H7 (cell line): ENCODE data around the gene USP40. TPM values are rescaled to one million over a fixed set of nuclear protein-coding genes. Genes with fewer than 3 reads are reported as not detected.
"Not testable (repeated sequence)": the region's sequence is repeated elsewhere in the genome, so short reads cannot be mapped to it uniquely, and the experiment has no call there.

ENCODE experiments used
- DNase-seq: peaks from one replicate; pipeline ENCODE4 v3.0.0; 2012
- H3K27me3 ChIP-seq: 2 replicates; pipeline ENCODE4 v1.6.0; 2011; ENCODE audit warnings: mild to moderate bottlenecking, low read length; ENCODE audit not compliant: control insufficient read depth, insufficient read depth
- H3K36me3 ChIP-seq: replicated peaks from 2 replicates; pipeline ENCODE4 v1.5.1; 2011; ENCODE audit warnings: low read length; ENCODE audit not compliant: control insufficient read depth, insufficient read depth
- H3K4me3 ChIP-seq: 2 replicates; pipeline ENCODE4 v1.5.1; 2011; ENCODE audit warnings: low read depth, mild to moderate bottlenecking, control low read depth, low read length, moderate library complexity; ENCODE audit not compliant: insufficient read depth
- total RNA-seq: library from RNA; depleted of rRNA; stranded (reverse); fragments of >200 nt; shearing (Covaris generic); gene quantifications from 2 replicates; pipeline ENCODE4 v1.2.3, GENCODE V29; 2014; rRNA removed

USP40 gene
- total RNA-seq: 10.8 and 23.1 TPM in 2 replicates

GRCh38 chr2:233566141-233566956 is at the start of gene USP40:
TSS of gene USP40 (minus strand) at chr2:233566782. CDS start at chr2:233565554, 1,228 bp downstream.
- peak; percentile 81 for DNase-seq
- H3K4me3 ChIP-seq: peak within 1 kb of the TSS; percentile 85
- no peaks in the 10 kb centered on the region for H3K27me3 ChIP-seq
- no peaks in the 10 kb centered on the region for H3K36me3 ChIP-seq

GRCh38 chr2:233611284-233611683 is 44.7 kb upstream of the USP40 start:
- DNase-seq: no peak
- Histone ChIP-seq H3K27me3 (no peaks in the 10 kb centered on the region), H3K36me3 (no peaks in the 10 kb centered on the region), H3K4me3 (no peak overlapping the region)

GRCh38 chr2:233605680-233606079 is 39.1 kb upstream of the USP40 start:
- Histone ChIP-seq H3K4me3 (no peak overlapping the region), H3K36me3 (no peaks in the 10 kb centered on the region), H3K27me3 (no peaks in the 10 kb centered on the region)
- no peak for DNase-seq

- Histone ChIP-seq H3K27me3 (no peaks in the 10 kb centered on the region), H3K4me3 (no peak overlapping the region), H3K36me3 (no peaks in the 10 kb centered on the region)
- DNase-seq: no peak
Observed at GRCh38 chr2:233604826-233605225, 38.2 kb upstream of the USP40 start.

GRCh38 chr2:233603520-233603919 is 36.9 kb upstream of the USP40 start:
- DNase-seq: no peak
- Histone ChIP-seq H3K36me3 (no peaks in the 10 kb centered on the region), H3K4me3 (no peak overlapping the region), H3K27me3 (no peaks in the 10 kb centered on the region)

- no peak overlapping the region for H3K4me3 ChIP-seq
- H3K27me3 ChIP-seq: no peaks in the 10 kb centered on the region
- no peak for DNase-seq
- no peaks in the 10 kb centered on the region for H3K36me3 ChIP-seq
Observed at GRCh38 chr2:233602076-233602475, 35.5 kb upstream of the USP40 start.

DNA sequence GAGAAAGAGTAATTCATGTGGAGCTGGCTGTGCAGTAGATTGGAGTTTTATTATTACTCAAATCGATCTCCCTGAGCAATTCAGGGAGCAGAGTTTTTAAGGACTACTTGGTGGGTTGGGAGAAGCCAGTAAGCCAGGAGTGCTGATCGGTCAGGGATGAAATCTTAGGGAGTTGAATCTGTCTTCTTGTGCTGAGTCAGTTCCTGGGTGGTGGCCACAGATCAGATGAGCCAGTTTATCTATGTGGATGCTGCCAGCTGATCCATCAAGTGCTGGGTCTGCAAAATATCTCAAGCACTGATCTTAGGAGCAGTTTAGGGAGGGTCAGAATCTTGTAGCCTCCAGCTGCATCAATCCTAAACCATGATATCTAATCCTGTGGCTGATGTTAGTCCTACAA is 33.8 kb upstream of the USP40 start:
- no peaks in the 10 kb centered on the region for H3K36me3 ChIP-seq
- DNase-seq: no peak
- H3K4me3 ChIP-seq: no peak overlapping the region
- no peaks in the 10 kb centered on the region for H3K27me3 ChIP-seq

DNA sequence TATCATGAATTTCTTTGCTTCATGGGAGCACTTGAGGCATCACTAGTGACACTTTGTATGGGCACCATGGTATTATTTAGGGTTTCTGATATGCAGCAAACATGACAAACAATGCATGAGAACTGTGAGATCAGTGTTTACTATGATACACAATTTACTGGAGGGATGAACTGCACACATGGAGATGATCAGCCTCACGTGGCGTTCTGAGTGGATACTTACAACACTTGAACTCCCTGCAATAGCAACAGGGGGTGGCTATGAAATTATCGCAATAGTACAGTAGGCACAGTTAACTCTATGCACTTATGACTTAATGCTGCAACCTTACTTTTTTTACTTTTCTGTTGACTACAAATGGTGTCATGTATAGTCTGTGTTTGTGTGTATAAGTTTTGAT is 32.4 kb upstream of the USP40 start:
- no peak for DNase-seq
- no peaks in the 10 kb centered on the region for H3K36me3 ChIP-seq
- H3K27me3 ChIP-seq: no peaks in the 10 kb centered on the region
- H3K4me3 ChIP-seq: no peak overlapping the region

- Histone ChIP-seq H3K36me3 (no peaks in the 10 kb centered on the region), H3K27me3 (no peaks in the 10 kb centered on the region), H3K4me3 (no peak overlapping the region)
- no peak for DNase-seq
Observed at GRCh38 chr2:233597522-233597921, 30.9 kb upstream of the USP40 start.

- no peak overlapping the region for H3K4me3 ChIP-seq
- DNase-seq: no peak
- no peaks in the 10 kb centered on the region for H3K36me3 ChIP-seq
- no peaks in the 10 kb centered on the region for H3K27me3 ChIP-seq
Observed at GRCh38 chr2:233593201-233593600, 26.6 kb upstream of the USP40 start.

DNA sequence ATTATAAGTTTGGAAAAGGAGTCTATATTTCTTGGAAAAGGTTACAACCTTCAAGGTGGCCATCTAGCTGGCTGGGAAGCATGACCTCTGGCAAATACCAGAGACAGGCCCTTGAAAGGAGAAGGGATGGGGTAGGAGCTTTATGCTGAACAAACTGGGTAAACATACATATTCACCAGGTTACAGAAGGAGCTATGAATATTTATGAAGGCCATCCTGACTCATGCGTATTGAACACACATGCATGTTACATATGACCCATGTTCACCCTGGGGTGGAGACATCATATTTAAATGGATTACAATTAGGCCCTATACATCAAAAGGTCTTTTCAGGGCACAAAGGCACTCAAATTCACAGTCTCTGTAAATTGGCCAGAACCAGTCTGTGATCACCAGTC is 26.1 kb upstream of the USP40 start:
- H3K36me3 ChIP-seq, H3K27me3 ChIP-seq, DNase-seq, H3K4me3 ChIP-seq: not testable (repeated sequence)

GRCh38 chr2:233588400-233588799 is 21.8 kb upstream of the USP40 start:
- H3K27me3 ChIP-seq: no peaks in the 10 kb centered on the region
- DNase-seq: no peak
- no peak overlapping the region for H3K4me3 ChIP-seq
- H3K36me3 ChIP-seq: no peaks in the 10 kb centered on the region

DNA sequence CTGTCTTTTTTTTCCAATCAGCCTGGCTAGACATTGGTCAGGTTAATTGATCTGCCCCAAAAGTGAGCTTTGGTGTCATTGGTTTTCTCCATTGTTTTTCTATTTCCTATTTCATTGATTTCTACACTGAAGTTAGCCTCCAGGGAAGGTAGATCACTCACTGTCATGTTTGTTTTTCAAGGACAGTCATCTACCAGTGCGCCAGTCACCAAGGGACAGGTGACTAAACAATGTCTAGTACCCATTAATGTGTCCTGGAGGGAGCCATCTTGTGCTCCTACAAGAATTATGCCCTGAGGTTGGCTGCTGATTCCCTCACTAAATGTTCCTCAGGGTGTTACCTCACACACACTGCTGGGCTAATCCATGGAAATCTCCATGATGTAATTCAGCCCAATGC is 17.6 kb upstream of the USP40 start:
- Histone ChIP-seq H3K4me3 (no peak overlapping the region), H3K36me3 (no peaks in the 10 kb centered on the region), H3K27me3 (no peaks in the 10 kb centered on the region)
- no peak for DNase-seq

GRCh38 chr2:233583217-233583965 is 16.8 kb upstream of the USP40 start:
- H3K36me3 ChIP-seq, H3K27me3 ChIP-seq, DNase-seq: not testable (repeated sequence)
- H3K4me3 ChIP-seq: peak overlapping the region; percentile 14; the same call in 1 of the 2 replicates

- DNase-seq, H3K4me3 ChIP-seq, H3K36me3 ChIP-seq, H3K27me3 ChIP-seq: not testable (repeated sequence)
Observed at GRCh38 chr2:233577341-233577740, 10.8 kb upstream of the USP40 start.
